ENCODE results near the gene SERPINB6.

DNA sequence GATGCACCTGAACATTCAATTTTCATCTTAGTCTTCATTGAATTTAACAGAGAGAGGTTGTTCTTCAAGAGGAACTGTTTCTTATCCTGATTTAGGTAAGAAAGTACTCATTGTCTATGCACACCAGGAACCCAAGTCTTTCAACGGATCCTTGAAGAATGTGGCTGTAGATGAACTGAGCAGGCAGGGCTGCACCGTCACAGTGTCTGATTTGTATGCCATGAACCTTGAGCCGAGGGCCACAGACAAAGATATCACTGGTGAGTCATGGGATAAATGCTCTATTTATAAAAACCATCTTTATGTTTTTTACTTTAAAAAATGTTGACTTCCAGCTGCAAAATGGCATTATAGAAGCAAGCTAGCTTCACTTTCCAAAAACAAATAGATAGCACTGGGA is 38.6 kb upstream of the SERPINB6 start:
- TF ChIP-seq, protein P1, sequence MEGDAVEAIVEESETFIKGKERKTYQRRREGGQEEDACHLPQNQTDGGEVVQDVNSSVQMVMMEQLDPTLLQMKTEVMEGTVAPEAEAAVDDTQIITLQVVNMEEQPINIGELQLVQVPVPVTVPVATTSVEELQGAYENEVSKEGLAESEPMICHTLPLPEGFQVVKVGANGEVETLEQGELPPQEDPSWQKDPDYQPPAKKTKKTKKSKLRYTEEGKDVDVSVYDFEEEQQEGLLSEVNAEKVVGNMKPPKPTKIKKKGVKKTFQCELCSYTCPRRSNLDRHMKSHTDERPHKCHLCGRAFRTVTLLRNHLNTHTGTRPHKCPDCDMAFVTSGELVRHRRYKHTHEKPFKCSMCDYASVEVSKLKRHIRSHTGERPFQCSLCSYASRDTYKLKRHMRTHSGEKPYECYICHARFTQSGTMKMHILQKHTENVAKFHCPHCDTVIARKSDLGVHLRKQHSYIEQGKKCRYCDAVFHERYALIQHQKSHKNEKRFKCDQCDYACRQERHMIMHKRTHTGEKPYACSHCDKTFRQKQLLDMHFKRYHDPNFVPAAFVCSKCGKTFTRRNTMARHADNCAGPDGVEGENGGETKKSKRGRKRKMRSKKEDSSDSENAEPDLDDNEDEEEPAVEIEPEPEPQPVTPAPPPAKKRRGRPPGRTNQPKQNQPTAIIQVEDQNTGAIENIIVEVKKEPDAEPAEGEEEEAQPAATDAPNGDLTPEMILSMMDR (IDR thresholded peaks at IDR 0.05) = no peak
- no peak for TF ChIP-seq POLR2A (IDR thresholded peaks at IDR 0.05)

Measured in tibial nerve (tissue), 3 donors.